HG03159 (cell line): ENCODE results near the gene C6orf136.

Experiments
- ATAC-seq: cut with Tn5 transposase; IDR thresholded peaks from one replicate; pipeline ENCODE4 v1.9.1; 2021; ENCODE audit warnings: mild to moderate bottlenecking, moderate library complexity; ENCODE audit not compliant: unreplicated experiment

Gene C6orf136

DNA sequence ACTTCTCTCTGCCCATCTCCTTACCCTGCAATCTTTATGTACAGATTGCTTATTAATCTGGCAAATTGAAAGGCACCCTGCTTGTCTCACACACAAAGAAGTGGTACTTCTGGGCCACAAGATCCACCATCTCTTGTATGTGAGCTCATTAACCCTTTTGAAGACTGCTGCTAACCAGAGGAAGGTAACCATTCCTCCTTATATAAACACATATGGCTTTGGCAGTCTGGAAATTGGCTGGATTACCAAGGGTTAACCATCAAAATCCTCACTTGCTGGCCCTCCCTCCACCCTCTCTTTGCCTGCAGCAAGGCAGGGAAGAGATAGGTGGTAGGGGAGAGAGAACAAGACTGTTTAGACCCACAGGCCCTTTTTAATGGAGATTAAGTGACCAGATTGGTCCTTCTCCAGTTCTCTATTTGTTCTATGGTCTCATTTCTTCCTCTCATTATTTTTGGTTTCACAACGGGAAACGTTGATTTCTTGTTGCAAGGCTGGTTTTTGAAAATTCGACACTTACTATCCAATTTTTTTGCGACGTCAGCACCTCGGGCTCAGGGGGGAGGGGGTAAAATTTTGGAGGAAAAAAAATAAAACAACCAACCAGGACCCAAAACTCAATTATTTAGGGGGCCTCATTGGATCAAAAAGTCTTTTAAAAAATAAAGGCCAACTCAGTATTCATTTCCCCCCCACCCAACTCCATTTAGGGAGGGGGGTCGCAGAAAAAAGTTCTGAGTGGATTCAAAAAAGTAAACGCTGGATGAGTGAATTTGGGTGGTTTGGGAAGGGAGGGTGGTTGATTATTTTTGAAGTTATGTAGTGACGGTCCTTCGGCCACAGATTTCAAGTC lies 30.7 kb upstream of the C6orf136 start:
- no peak for ATAC-seq

DNA sequence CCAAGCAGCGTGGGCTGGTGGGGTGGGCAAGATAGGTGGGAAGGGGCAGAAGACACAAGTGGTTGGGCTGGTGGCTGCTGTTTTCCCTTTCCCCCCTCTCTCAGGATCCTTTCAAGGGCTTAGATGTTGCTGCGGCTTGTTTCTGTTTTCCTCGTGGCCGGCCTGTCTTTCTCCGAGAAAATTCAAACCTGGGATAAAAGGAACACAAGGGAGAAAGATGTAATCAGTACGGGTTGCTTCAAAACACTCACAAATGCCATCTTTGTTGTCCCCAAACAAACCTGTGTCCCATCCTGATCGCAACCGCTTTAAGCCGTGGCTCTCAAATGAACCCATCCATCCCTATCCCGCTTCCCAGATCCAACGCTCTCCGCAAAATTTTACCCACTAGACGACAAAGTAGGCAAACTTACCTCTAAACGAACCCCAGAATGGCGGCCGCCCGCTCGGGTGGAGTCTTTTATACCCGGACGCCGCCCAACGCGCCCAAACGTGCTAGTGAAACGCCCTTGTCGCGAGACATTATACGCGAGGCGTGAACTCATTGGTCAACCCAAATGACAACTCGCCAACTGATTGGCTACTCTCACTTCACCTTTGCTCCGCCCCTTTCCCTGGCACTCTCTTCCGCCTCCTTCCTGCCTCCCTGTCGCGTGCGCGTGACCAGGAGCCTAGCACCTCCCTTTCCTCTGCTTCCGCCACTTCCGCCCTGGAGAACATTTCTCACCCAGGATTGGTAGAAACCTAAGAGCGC lies 29.9 kb upstream of the C6orf136 start, which contains the start of gene PPP1R10:
Gene PPP1R10, minus strand, starts transcription at position 433 of the 754 bp plus-strand sequence. CDS start 7,299 bp downstream, outside the sequence.
- peak; percentile 81 for ATAC-seq

DNA sequence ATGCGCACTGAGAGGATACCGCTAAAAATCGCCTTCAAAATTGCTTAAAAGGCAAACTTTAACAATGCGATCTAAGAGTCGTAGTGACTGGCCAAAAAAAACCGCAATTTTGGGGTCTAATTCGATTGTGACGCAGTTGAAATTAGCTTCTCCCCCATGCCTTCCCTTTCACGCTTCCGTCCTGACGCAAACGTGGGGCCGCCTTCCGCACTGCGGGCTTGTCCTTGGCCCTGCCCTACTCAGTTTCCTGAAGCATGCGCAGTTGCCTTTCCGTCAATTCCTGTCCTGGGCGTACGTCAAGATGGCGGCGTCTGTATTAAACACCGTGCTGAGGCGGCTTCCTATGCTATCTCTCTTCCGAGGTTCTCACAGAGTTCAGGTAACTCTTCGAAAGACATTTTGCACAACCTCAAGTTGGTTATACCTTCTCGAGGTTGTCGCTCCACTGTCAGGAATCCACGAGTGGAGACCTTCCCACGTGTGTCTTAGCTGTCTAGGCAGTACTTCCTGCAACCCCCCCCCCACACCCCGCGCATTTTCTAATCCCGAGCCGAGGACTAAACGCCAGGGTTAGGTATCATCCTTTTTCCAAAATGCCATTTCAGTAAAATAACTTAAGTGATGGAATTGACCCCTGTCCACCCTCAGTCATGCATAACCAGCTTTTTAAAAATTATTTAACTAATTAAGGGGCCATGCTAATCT lies 29.2 kb upstream of the C6orf136 start, which contains the start of gene MRPS18B:
Gene MRPS18B, plus strand, starts transcription at position 276 of the 705 bp plus-strand sequence. Its CDS starts 26 bp downstream, at position 302.
- peak; percentile 71 for ATAC-seq

DNA sequence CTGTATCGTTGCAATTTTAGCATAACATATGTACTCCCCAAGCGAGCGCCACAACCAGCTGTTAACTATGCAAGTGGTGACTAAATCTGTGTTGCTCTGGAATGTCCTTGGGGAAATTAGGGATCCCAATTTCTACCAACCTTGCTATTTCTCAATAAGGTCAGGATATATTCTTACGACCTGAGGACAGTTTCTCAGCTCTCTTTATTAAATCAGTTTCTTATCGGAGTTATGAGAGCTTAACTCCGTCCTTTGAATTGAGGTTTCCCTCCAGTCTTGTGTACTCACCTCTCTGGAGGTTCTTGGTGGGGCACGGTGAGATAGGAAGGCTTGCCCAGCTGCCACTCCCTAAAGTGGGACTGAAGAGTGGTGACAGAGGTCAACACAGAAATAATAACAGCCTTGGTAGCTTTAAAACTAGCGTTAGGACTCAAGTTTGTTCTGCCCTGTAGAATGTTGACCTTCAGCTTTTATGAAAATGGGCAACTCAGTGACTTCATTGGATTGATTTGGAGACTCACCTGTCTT lies 28.6 kb upstream of the C6orf136 start:
- ATAC-seq, result no peak

DNA sequence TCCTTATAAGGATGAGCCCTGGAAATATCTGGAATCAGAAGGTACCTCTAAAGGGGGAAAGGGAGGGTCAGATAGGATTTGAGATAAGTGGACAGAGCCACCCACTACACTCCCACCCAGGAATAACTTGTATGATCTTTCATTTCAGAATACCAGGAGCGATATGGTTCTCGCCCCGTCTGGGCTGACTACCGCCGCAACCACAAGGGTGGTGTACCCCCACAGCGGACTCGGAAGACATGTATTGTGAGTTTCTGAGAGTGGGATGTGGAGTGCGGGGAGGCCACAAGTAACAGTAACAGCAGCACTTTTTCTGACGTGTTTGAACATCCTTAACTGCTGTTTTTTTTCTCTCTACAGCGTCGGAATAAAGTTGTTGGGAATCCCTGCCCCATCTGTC lies 27.4 kb upstream of the C6orf136 start:
- no peak for ATAC-seq

DNA sequence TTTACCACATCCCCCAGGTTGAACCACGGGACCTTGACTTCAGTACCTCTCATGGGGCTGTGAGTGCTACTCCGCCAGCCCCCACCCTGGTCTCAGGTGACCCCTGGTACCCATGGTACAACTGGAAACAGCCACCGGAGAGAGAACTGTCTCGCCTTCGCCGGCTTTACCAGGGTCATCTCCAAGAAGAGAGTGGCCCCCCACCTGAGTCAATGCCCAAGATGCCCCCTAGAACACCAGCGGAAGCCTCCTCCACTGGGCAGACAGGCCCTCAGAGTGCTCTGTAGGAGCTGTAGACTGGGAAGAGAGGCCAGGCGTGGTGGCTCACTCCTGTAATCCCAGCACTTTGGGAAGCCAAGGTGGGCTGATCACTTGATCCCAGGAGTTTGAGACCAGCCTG lies 21.4 kb upstream of the C6orf136 start:
- no peak for ATAC-seq

DNA sequence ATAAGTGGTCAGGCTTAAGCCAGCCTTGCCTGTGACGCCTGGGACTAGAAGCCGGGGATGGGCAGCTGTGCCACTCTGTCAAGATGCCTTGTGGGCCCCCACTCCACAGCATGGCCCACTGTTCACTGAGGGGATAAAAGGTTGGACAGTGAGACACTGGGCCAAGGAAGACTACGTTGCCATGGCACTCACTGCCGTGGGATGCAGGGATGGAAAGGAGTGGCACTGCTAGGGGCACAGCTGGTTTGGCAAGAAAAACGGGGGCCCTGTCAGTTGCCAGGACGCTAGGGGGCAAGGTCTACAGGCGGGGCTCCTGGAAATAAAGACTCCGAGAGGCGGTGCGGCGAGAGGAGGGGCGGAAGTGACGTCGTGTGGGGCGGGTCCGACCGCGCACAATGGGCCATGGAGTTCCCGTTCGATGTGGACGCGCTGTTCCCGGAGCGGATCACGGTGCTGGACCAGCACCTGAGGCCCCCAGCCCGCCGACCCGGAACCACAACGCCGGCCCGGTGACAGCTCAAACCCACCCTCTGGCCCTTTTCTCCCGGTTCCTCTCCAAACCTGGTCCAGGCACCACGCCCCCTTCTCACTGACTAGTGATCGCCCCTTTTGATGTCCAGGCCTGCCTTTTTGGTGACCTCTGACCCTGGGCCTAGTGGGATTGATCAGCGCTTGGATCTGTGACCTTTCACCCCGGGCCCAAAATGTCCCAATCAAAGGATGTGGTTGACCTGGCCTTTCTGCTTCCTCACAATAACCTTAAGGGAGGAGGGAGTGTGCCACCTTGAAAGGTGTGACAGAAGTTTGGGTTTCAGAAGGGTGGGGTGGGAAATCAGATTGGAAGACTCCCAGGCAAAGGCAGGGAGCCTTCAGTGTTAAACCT lies 20.2 kb upstream of the C6orf136 start, which contains the start of gene ATAT1:
Gene ATAT1, plus strand, starts transcription at position 391 of the 883 bp plus-strand sequence.
- peak; percentile 80 for ATAC-seq

DNA sequence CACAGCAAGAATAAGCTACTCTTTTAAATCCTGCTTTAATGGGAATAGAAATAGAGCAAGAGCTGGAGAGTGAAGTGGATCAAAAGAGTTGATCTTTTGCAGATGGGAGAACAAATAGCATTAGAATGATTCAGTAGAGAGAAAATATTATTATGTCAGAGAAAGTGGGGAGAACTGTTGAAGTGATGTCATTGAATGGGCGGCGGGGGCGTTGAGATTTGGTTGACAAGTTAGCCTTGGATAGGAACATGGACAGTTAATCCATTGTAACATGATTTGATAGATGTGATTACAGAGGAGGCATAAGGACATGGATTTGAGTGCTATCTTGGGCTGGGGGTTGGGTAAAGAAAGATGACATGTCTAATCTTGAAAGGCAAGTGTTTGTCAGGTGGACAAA lies 11.1 kb upstream of the C6orf136 start:
- no peak for ATAC-seq

DNA sequence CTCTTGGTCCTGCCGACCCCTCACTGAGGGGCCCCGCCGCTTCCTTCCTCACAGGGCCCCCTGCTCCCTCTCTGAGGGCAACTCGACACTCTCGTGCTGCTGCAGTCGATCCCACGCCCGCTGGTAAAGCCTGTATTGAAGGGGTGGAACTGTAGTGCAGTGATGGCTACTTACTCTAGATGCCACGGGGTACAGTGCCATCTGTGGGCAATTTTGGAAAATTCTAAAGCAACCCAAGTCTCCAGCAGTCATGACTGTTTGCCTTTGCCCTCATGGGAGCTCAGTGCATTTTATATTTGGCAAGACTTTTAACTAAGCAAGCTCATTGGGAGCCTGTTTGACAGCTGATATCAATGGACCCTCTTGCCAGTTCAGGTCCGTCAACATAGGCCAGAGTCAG lies 6.5 kb upstream of the C6orf136 start:
- ATAC-seq, result no peak

DNA sequence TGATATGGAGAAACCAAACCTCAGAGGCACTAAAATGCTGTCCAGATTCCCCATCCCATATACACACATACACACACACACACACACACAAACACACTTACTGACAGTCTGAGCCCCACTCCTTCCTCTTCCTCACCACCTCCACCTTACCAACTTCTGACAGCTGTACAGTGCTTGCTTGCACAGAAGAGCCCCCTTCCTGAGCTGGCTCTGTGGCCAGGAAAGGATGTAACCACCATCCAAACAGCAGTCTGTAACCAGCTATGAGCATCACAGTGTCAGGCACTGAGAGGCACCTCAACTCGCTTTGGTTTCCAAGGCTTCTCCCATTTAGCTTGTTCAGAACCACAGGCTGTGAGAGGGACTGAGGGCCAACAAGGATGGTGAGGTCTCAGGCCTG lies 5.9 kb upstream of the C6orf136 start:
- ATAC-seq, result no peak

DNA sequence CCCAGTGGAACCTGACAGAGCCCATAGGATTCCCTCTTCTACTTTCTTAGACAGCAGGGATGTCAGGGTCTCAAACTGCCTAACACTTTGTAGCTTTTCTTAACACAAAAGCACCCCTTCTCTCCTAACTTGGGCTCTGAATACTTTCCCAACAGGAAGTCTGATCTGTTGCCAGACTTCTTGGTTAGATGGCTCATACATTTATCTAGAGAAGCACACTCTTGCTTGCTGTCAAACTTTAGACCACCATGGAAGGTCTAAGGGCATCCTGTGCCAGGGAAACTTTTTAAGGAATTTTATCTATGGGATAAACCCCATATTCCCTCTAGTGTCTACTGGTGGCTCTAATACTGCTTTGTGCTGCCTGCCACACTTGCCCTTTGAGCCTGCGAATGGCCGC lies 3.3 kb upstream of the C6orf136 start:
- ATAC-seq, result no peak

DNA sequence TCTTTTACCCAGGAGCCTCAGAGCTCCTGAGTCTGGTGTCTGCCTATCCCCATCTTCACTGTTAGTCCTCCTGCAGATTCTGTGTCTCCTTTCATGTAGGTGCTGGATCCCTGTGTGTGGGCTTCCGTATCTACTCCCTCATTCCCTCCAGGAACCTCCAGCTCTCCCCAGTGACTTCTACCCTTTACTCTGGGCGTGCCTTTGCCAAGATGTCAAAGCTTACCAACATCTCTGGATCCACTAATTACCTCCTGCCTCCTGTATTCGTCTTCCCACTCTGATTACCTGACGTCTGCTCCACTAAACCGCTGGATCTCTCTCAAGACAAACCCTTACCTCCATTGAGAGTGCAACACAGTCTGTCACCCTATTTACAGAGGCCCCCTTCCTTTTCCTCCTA lies 2.2 kb upstream of the C6orf136 start:
- no peak for ATAC-seq

DNA sequence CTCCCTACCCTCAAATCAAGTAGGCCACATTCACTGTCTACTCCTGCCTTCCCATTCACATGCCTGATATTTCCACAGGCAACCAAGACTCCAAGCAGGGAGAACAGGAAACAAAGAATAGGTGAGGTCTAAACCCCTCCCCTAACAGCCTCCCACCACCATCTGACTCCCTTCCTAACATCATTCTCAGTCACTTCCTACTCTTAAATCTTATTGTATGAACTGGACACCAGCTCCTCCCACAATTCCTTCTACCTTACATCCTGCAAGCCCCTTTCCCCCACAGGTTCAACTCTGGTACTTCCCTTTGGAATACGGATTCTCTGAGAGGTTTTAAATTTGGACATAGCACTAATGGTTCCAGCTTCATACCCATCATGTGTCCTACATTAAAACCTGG lies 944 bp upstream of the C6orf136 start:
- ATAC-seq, result no peak

DNA sequence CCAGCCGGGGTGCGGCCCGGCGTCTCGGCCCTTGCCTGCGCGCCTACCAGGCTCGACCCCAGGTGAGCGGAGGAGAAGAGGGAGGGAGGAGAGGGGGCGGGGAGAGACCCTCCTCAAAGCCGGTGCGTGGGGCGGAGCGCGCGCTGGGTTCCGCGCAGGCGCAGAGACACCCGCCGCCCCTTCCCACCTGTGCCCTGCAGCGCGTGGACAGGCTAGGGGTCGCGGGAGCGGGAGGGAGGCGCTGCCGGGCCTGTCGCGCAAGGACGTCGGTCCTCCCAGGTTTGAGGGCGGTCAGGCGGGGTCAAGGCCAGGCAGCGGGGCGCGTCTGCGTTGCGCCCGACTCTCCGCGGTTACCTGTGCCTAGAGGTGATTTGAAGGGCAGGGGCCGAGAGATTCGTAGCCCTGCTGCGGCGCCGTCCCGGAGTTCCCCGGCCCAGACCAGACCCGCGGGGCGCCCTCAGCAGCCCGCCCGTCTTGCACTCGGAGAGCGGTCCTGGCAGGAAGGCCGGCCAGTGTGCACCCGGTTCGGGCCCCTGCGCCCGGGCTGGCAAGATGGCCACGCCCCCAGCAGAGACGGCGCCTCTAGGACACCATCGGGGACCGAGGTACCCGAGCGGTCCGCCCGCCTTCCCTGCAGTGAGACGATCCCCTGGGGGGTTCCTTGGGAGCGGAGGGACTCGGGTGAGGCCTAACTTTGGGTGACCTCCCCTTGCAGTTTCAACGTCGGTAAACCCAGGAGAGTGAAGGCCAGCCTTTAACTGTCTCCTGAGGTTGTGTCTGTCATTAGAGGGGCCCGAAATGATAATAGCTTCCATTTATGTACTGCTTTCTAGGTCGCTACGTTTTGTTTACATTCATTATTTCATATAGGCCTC lies 546 bp downstream of the C6orf136 start:
- peak; percentile 57 for ATAC-seq

DNA sequence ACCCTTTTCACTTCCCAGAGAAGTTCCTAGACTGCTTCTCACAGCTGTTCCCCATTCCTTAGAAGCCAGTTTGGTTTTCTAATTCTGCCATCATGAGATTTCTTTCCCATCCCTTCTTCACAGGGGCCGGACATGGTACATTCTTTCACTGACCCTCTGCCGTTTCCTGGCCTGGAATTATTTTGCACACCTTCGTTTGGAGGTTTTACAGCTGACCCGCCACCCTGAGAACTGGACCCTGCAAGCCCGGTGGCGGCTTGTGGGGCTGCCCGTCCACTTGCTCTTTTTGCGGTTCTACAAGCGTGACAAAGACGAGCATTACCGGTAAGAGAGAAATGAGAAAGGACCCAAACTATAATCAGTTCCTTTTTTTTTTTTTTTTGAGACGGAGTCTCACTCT lies 4.2 kb downstream of the C6orf136 start:
- no peak for ATAC-seq

DNA sequence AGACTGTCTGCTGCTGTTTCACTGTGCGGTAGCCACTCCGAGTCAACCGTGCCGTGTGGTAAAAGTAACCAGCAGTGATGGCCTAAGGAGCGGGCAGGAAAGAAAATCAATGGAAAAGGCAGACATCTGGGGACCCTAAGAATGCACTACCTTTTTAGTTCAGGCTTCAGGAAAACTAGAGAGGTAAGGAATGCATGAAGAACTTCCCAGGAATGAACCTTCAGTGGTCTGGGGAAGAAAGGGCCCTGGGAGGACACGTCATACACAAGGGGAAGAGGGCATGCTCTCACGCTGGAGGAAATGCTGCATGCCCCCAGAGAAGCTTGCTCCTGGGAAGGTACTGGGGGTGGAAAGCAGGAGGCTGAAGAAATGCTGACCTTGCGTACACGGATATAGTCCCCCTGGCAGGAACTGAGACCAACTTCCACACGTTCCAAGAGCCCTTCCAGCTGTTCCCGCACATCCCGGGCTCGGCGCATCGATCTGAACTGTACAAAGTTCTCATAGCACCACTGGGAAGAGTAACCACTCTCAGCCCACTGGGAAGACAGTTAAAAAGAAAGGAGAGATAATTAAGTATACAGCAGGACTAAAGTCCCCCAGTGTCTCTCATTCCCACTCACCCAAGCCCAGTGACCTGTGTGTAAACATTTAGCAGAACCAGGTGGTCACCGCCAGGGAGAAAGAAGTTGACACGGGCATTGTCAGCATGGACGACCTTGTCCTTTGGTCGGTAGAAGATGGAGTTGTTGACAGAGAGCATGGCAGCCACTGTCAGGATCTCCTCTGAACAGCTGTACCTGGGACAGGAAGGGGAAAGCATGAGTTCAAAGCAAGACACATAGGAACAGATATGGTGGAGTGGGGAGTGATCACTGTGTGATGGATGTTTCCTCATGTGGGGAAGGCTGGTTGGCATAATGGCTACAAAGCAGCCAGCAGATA lies 8.1 kb downstream of the C6orf136 start:
- no peak for ATAC-seq

DNA sequence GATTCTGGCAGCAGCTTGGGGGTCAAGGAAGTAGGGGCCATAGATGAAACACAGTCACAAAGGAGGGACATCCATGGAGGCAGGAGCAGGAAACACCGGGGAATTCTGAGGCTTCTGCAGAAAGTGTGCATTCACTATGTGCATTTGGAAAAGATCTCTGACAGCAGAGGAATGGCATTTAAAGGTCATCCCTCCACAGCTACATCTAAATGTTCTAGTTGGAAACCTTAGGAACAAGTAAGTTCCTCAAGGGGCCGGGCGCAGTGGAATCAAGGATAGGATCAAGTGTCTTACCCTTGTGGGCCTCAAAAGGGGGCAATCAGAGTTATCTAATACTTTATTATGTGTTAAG lies 8.8 kb downstream of the C6orf136 start:
- no peak for ATAC-seq

DNA sequence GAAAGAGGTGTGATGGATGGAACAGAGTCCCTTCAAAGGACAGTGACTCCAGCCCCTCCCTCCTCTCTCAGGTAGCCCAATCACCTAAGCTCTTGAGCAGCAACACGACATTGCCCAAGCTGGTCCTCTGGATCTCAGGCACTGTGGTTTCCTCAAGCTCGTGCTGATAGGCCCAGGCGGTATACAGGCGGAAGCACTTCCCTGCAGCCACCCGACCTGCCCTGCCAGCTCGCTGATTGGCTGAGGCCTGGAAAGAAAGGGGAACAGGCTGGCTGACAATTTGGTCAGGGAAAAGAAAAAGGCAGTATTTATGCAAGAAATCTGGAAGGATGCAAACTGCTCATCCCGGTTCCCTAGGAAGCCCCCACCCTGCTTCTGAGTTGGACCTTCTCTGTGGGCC lies 9.6 kb downstream of the C6orf136 start:
- no peak for ATAC-seq
